Embryonic facial prominence (tissue), 1 donor: ENCODE measurements around the gene GRK5.

Source experiments
- DNase-seq: peaks from one replicate; pipeline ENCODE4 v3.0.0-alpha.2; 2016; ENCODE audit errors: extremely low spot score

Gene GRK5

GRCh38 chr10:119480667-119481066, 273.3 kb downstream of the GRK5 start:
- DNase-seq = no peak

GRCh38 chr10:119481781-119482426, 274.5 kb downstream of the GRK5 start:
- no peak for DNase-seq

GRCh38 chr10:119483001-119483400, 275.6 kb downstream of the GRK5 start:
- no peak for DNase-seq

- no peak for DNase-seq
Observed at GRCh38 chr10:119483839-119484238, 276.5 kb downstream of the GRK5 start.

- no peak for DNase-seq
Observed at GRCh38 chr10:119488675-119489074, 281.3 kb downstream of the GRK5 start.

GRCh38 chr10:119489991-119490326, 282.6 kb downstream of the GRK5 start:
- no peak for DNase-seq

GRCh38 chr10:119491966-119492757, 284.8 kb downstream of the GRK5 start:
- no peak for DNase-seq

GRCh38 chr10:119493155-119493554, 285.8 kb downstream of the GRK5 start:
- no peak for DNase-seq

- no peak for DNase-seq
Observed at GRCh38 chr10:119494236-119495020, 287.1 kb downstream of the GRK5 start.

GRCh38 chr10:119495021-119495505, 287.7 kb downstream of the GRK5 start:
- DNase-seq = no peak

- DNase-seq = no peak
Observed at GRCh38 chr10:119495545-119495944, 288.2 kb downstream of the GRK5 start.

- DNase-seq = no peak
Observed at GRCh38 chr10:119496273-119496672, 288.9 kb downstream of the GRK5 start.

- DNase-seq = no peak
Observed at GRCh38 chr10:119497243-119497642, 289.9 kb downstream of the GRK5 start.

- no peak for DNase-seq
Observed at GRCh38 chr10:119498889-119499676, 291.7 kb downstream of the GRK5 start.

- no peak for DNase-seq
Observed at GRCh38 chr10:119499677-119500002, 292.3 kb downstream of the GRK5 start.

- no peak for DNase-seq
Observed at GRCh38 chr10:119500123-119500795, 292.9 kb downstream of the GRK5 start.

GRCh38 chr10:119500821-119501220, 293.4 kb downstream of the GRK5 start:
- no peak for DNase-seq

GRCh38 chr10:119501690-119502089, 294.3 kb downstream of the GRK5 start:
- no peak for DNase-seq

- DNase-seq = no peak
Observed at GRCh38 chr10:119502209-119502608, 294.8 kb downstream of the GRK5 start.

- DNase-seq = no peak
Observed at GRCh38 chr10:119502618-119503155, 295.3 kb downstream of the GRK5 start.

- DNase-seq = no peak
Observed at GRCh38 chr10:119503821-119504220, 296.4 kb downstream of the GRK5 start.
